ENCODE data around the gene TSPOAP1.

DNA sequence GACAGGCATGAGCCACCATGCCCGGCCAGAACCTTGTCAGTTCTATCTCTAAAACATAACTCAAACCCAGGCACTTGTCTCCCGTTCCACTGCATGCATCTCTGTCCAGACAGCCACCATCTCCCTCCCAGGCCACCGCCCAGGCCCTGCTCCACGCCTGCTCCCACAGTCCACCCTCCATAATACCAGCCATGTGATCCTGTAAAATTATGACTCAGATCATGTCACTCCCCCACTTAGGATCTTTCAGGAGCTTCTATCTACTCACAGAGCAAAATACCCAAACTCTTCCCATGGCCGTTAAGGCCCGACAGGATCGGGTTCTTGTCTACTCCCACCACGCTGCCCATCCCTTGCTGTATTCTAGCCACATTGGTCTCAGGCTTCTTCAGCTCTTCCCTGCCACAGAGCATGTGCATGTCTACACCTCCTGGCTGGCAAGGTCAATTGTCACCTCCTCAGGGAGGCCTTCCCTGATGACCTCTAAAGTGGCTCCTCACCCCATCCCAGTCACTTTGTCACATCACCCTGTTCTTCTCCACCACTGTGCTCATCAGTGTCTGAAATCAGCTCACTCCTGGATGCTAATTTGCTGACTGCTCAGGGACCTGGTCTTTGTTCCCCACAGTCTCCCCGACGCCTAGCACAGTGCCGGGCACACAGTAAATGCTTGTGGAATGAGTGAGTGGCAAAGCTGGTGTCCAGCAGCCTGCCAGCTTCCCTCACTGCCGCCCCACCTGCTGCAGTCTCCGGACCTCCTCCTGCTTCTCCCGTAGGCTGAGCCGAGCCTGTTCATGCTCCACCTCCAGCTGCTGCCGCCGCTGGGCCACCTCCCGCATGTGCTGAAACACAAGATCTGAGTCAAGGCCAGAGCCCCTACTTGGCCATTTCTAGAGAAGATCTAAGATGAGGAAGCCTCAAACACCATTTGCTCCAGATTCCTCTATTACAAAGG, 6.7 kb downstream of the TSPOAP1 start:
- TF ChIP-seq ZFP30 (CRISPR knock-in tag; IDR thresholded peaks at IDR 0.05): no peak
- no peak for TF ChIP-seq SNAI2 (CRISPR knock-in tag; IDR thresholded peaks at IDR 0.05)
- TF ChIP-seq PATZ1 (CRISPR knock-in tag; IDR thresholded peaks at IDR 0.05; ENCODE audit: borderline replicate concordance): no peak
- TF ChIP-seq, protein P1, sequence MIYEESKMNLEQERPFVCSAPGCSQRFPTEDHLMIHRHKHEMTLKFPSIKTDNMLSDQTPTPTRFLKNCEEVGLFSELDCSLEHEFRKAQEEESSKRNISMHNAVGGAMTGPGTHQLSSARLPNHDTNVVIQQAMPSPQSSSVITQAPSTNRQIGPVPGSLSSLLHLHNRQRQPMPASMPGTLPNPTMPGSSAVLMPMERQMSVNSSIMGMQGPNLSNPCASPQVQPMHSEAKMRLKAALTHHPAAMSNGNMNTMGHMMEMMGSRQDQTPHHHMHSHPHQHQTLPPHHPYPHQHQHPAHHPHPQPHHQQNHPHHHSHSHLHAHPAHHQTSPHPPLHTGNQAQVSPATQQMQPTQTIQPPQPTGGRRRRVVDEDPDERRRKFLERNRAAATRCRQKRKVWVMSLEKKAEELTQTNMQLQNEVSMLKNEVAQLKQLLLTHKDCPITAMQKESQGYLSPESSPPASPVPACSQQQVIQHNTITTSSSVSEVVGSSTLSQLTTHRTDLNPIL (CRISPR knock-in tag; IDR thresholded peaks at IDR 0.05; ENCODE audit: low read depth): no peak
- TF ChIP-seq ZFP3 (CRISPR knock-in tag; IDR thresholded peaks at IDR 0.05): no peak
- TF ChIP-seq BACH2 (CRISPR knock-in tag; IDR thresholded peaks at IDR 0.05; ENCODE audit: borderline replicate concordance): no peak
- no peak for TF ChIP-seq ISL1 (CRISPR knock-in tag; IDR thresholded peaks at IDR 0.05)
- no peak for TF ChIP-seq ZNF565 (CRISPR knock-in tag; conservative IDR thresholded peaks at IDR 0.05; ENCODE audit: low read depth)
- TF ChIP-seq RARB (CRISPR knock-in tag; IDR thresholded peaks at IDR 0.05): no peak
